Osteoblast (primary cell): ENCODE data around the gene ARHGEF35. TPM values are rescaled to one million over a fixed set of nuclear protein-coding genes. Genes with fewer than 3 reads are reported as not detected.
"Not testable (repeated sequence)": the region's sequence is repeated elsewhere in the genome, so short reads cannot be mapped to it uniquely, and the experiment has no call there.

Source experiments
- DNase-seq: peaks from one replicate; pipeline ENCODE4 v3.0.0; 2011; ENCODE audit warnings: low spot score, mixed read lengths; ENCODE audit not compliant: insufficient read length; ENCODE audit errors: missing footprints
- H2AFZ ChIP-seq: 2 replicates; pipeline ENCODE4 v1.6.0; 2011; ENCODE audit warnings: mild to moderate bottlenecking, low read length
- H3K27ac ChIP-seq: 2 replicates; pipeline ENCODE4 v1.5.1; 2011; ENCODE audit warnings: mild to moderate bottlenecking, low read depth, low read length, moderate library complexity
- H3K27me3 ChIP-seq: 2 replicates; pipeline ENCODE4 v1.6.0; 2012; ENCODE audit warnings: mild to moderate bottlenecking, control low read depth, inconsistent platforms, low read length, moderate library complexity; ENCODE audit not compliant: insufficient read depth
- H3K36me3 ChIP-seq: 2 replicates; pipeline ENCODE4 v1.5.1; 2011; ENCODE audit warnings: mild to moderate bottlenecking, low read length, control low read depth, moderate library complexity; ENCODE audit not compliant: insufficient read depth
- H3K4me1 ChIP-seq: 2 replicates; pipeline ENCODE4 v1.5.1; 2011; ENCODE audit warnings: mild to moderate bottlenecking, low read length, control low read depth, moderate library complexity; ENCODE audit not compliant: insufficient read depth
- H3K4me2 ChIP-seq: 2 replicates; pipeline ENCODE4 v1.6.0; 2011; ENCODE audit warnings: mild to moderate bottlenecking, low read length; ENCODE audit not compliant: insufficient read depth
- H3K4me3 ChIP-seq: fragments of 200-600 bp; sonication (generic); 3 replicates; pipeline ENCODE4 v1.5.1; 2012; ENCODE audit warnings: mild to moderate bottlenecking, low read length, inconsistent platforms; ENCODE audit not compliant: insufficient read depth
- H3K79me2 ChIP-seq: 2 replicates; pipeline ENCODE4 v1.6.0; 2012; ENCODE audit warnings: mild to moderate bottlenecking, low read length, control low read depth, inconsistent platforms; ENCODE audit not compliant: insufficient read depth
- H3K9me3 ChIP-seq: 2 replicates; pipeline ENCODE4 v1.5.1; 2011; ENCODE audit warnings: low read depth, low read length, control low read depth
- H4K20me1 ChIP-seq: 2 replicates; pipeline ENCODE4 v1.6.0; 2012; ENCODE audit warnings: mild to moderate bottlenecking, low read length, control low read depth; ENCODE audit not compliant: insufficient read depth
- total RNA-seq: library from RNA; depleted of rRNA; stranded (reverse); fragments of >200 nt; gene quantifications from 2 replicates; pipeline ENCODE4 v1.2.3, GENCODE V29; 2012

The ARHGEF35 gene
- total RNA-seq, 1 donor = 3.6 TPM

GRCh38 chr7:144220531-144220930, 24.9 kb upstream of the ARHGEF35 start:
- not testable (repeated sequence) for H3K4me3 ChIP-seq, H4K20me1 ChIP-seq, H3K36me3 ChIP-seq, H3K9me3 ChIP-seq, DNase-seq, H3K79me2 ChIP-seq, H3K4me1 ChIP-seq, H3K27ac ChIP-seq, H3K4me2 ChIP-seq, H3K27me3 ChIP-seq, H2AFZ ChIP-seq

GRCh38 chr7:144219149-144219548, 23.5 kb upstream of the ARHGEF35 start:
- DNase-seq, H3K4me3 ChIP-seq, H3K27me3 ChIP-seq, H3K27ac ChIP-seq, H3K4me1 ChIP-seq, H3K36me3 ChIP-seq, H4K20me1 ChIP-seq, H3K4me2 ChIP-seq, H3K79me2 ChIP-seq, H2AFZ ChIP-seq, H3K9me3 ChIP-seq: not testable (repeated sequence)

- H3K4me2 ChIP-seq, H3K4me1 ChIP-seq, H3K9me3 ChIP-seq, H3K4me3 ChIP-seq, H3K36me3 ChIP-seq, H3K27me3 ChIP-seq, H4K20me1 ChIP-seq, H2AFZ ChIP-seq, H3K27ac ChIP-seq, DNase-seq, H3K79me2 ChIP-seq: not testable (repeated sequence)
Observed at GRCh38 chr7:144218581-144218980, 22.9 kb upstream of the ARHGEF35 start.

- not testable (repeated sequence) for H3K27ac ChIP-seq, DNase-seq, H3K4me2 ChIP-seq, H3K36me3 ChIP-seq, H3K27me3 ChIP-seq, H3K9me3 ChIP-seq, H3K79me2 ChIP-seq, H3K4me3 ChIP-seq, H2AFZ ChIP-seq, H3K4me1 ChIP-seq, H4K20me1 ChIP-seq
Observed at GRCh38 chr7:144217200-144217599, 21.6 kb upstream of the ARHGEF35 start.

- not testable (repeated sequence) for H3K4me2 ChIP-seq, H4K20me1 ChIP-seq, H2AFZ ChIP-seq, H3K27ac ChIP-seq, DNase-seq, H3K4me3 ChIP-seq, H3K27me3 ChIP-seq, H3K79me2 ChIP-seq, H3K4me1 ChIP-seq, H3K9me3 ChIP-seq, H3K36me3 ChIP-seq
Observed at GRCh38 chr7:144205306-144205705, 9.7 kb upstream of the ARHGEF35 start.

GRCh38 chr7:144203086-144203485, 7.5 kb upstream of the ARHGEF35 start:
- H3K79me2 ChIP-seq, H3K27ac ChIP-seq, H3K27me3 ChIP-seq, H3K36me3 ChIP-seq, H2AFZ ChIP-seq, H4K20me1 ChIP-seq, DNase-seq, H3K4me3 ChIP-seq, H3K4me1 ChIP-seq, H3K9me3 ChIP-seq, H3K4me2 ChIP-seq: not testable (repeated sequence)

- H3K4me3 ChIP-seq, H3K27ac ChIP-seq, H3K9me3 ChIP-seq, DNase-seq, H3K36me3 ChIP-seq, H4K20me1 ChIP-seq, H3K4me2 ChIP-seq, H3K27me3 ChIP-seq, H2AFZ ChIP-seq, H3K79me2 ChIP-seq, H3K4me1 ChIP-seq: not testable (repeated sequence)
Observed at GRCh38 chr7:144201978-144202377, 6.3 kb upstream of the ARHGEF35 start.

GRCh38 chr7:144198934-144199333, 3.3 kb upstream of the ARHGEF35 start:
- not testable (repeated sequence) for H3K27ac ChIP-seq, H3K4me3 ChIP-seq, H3K9me3 ChIP-seq, DNase-seq, H3K27me3 ChIP-seq, H3K4me1 ChIP-seq, H3K79me2 ChIP-seq, H4K20me1 ChIP-seq, H2AFZ ChIP-seq, H3K4me2 ChIP-seq, H3K36me3 ChIP-seq

GRCh38 chr7:144194453-144194852, 1.2 kb downstream of the ARHGEF35 start:
- H3K79me2 ChIP-seq, H3K4me3 ChIP-seq, H2AFZ ChIP-seq, H3K36me3 ChIP-seq, H4K20me1 ChIP-seq, H3K27me3 ChIP-seq, H3K4me1 ChIP-seq, H3K27ac ChIP-seq, H3K4me2 ChIP-seq, H3K9me3 ChIP-seq, DNase-seq: not testable (repeated sequence)
